ENCODE results near the gene HECTD3.
"Not testable (repeated sequence)": the region's sequence is repeated elsewhere in the genome, so short reads cannot be mapped to it uniquely, and the experiment has no call there.

The HECTD3 gene

DNA sequence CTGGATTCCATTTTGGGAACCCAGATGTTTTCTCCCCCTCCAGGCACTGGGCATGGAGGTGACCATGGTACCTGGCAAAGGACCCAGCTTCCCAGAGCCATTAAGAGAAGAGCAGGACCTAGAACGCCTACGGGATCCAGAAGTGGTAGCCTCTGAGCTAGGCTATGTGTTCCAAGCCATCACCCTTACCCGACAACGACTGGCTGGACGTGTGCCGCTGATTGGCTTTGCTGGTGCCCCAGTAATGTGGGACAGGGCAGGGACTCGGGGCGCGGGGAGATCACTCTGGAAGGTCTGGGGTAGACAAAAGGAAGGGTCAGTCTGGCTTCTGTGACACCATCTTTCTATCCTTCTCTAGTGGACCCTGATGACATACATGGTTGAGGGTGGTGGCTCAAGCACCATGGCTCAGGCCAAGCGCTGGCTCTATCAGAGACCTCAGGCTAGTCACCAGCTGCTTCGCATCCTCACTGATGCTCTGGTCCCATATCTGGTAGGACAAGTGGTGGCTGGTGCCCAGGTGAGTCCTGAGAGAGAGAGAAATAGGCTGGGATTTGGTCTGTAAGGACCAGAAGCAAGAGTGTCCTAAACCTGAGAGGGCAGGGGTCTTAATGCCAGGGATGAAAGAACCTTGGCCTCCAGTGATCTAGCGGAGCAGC lies 2.6 kb upstream of the HECTD3 start:
- no peak for DNase-seq

DNA sequence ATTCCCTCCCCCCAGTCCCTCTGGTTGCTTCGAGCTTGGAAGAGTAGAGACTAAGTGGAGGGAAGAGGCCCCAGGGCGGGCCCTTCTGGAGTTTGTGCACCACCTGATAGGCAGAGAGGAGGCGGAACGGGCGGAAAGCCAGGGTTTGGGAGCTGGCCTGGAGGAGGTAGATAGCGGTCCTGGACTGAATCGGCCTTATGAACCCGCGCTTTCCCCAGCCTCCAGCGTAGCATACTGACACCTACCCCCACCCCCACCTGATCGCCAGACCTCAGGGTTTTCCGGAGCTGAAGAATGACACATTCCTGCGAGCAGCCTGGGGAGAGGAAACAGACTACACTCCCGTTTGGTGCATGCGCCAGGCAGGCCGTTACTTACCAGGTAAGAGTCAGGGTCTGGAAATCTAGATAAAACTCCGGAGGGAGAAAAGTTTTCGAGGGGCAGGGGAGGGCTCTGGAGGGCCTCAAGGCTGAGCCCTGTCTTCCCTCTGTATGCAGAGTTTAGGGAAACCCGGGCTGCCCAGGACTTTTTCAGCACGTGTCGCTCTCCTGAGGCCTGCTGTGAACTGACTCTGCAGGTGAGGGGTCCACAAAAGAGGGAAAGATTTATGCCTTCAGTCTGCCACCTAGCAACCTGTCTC lies 1.6 kb upstream of the HECTD3 start:
- peak; percentile 74 for DNase-seq

GRCh38 chr1:45011837-45012638 lies 914 bp upstream of the HECTD3 start, which contains the start of gene UROD:
UROD (plus strand) TSS chr1:45012254; CDS start chr1:45012266, 12 bp downstream.
- peak; percentile 89 for DNase-seq

DNA sequence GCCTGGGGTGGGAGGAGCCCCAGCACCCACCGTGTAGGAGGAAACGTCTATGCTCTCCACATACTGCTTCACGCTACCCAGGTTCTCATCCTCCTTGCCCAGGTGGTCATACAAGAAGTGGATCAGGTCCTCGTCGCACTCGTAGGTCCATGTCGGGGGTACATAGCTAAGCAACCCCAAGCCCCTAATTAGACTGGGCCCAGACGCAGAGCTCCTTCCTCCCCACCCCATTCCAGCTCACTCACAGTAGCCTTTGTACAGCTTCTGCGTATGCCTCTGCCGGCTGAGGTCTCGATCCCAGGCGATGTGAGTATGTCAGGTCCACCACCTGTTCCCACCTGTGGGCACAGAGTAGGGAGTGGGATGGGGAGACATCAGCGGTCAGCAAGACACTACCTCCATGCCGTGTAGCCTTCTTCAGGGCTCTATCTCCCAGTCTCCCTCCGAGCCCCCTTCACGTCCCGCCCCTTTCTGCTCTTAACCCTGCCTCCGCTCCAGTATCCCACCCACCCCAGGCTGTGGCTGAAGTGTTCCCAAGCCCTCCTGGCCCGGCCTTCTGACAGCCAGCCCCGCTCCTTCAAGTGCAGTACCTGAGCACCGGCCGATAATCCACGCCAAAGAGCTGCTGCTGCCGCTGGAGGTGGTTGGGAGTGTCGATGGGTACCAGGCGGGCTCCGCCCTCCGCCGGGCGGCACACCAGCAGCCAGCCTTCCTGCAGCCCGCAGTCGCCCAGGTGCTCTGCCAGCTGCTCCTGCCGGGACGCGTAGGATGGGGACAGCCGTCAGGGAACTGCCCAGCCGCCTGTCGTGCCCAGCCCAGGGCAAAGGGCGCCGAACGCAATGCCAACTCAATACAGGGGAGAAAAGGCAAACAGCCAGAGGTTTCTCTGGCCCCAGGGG lies 919 bp downstream of the HECTD3 start:
- no peak for DNase-seq

DNA sequence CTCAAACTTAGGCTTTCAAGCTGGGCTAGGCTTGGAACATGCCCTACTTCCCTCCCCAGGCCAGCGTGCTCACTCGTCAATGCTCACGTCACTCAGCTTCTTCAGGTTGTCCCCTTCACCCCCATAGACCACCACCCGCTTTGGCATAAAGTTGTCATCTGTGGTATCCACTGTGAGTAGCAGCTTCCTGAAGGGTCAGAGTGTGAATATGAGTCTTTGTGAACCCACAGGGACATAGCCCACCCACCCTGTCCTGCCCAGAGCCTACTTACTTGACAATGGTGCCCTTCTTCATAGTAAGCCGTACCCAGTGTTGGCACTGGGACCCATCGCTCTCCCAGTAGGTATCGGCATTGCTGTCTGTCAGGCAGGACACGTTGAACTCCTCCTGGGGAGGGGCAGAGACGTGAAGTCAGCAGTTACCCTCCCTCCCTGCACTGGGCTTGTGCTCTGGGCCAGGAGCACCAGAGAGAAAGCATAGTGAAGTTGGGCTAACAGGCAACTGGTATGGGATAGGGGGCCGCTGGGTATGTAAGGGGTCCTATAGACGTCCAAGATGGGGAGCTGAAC lies 1.7 kb downstream of the HECTD3 start:
- no peak for DNase-seq

DNA sequence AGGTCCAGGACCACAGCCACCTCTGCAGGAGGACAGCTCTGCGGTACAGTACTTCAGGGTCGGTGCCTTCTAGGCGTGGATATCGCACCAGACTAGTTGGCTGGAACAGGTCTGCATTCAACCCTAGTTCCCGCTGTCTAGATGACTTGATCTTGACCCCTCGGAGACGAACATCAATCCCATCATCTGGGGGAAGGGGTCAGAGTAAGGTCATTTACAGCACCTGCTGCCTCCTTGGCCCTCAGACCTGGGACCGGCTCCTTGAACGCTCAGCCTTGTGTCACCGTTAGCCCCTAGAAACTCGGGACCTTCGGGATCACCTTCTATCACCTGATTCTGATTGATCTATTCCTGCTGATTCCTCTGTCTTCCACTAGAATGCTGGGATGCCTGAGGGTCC lies 2.6 kb downstream of the HECTD3 start:
- no peak for DNase-seq

DNA sequence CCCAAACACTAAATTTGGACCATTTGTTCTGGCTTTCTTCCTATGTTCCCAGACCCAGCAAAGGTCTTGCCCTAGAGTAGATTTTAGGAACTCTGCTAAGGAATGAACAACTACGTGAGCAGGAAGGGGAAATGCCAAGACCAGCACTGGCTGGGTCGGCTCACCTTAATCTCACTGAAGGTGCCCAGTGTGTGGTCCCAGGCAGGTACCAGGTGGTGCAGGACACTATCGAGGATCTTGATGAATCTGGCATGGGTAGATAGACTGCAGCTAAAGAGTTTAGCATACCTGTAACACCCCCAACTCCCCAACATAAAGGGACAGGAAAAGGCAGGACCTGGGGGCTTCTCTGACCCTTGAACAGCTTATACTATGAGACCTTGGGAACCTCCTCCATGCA lies 3.0 kb downstream of the HECTD3 start:
- no peak for DNase-seq

DNA sequence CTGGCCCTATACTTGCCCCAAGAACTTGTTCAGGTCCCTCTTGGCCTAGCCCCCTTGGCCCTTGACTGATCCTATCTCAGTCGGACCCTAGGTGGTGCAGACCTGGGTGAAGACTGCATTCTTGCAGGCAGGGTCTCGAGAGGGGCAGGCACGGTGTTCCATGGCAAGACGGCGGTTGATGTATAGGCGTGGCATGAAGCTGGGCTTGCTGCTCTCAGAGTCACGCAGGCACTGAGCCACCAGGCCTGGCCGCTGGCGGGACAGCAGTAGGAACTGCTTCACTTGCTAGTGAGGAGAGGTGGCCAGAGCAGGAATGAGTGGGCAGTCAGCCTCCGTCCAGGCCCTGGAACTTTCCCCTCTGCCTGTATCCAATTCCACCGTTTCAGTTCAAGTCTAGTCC lies 3.8 kb downstream of the HECTD3 start:
- DNase-seq: no peak

DNA sequence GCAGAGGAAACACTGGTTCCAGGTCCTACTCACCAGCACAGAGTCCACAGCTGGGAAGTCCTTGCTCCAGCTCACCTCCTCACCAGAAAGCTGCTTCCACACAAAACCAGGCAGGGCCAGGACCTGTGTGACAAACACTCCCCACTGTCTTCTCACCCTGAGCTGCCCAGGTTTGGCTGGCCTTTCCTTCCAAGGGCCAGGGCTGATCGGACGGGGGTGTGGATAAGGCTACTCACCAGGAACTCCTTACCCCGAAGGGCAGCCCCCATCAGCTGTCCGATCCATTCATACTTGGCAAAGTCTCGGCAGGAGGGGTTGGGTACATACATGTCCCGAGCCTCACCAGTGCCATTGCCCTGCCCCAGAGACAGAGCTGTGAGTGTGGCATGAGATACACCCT lies 5.4 kb downstream of the HECTD3 start:
- no peak for DNase-seq

DNA sequence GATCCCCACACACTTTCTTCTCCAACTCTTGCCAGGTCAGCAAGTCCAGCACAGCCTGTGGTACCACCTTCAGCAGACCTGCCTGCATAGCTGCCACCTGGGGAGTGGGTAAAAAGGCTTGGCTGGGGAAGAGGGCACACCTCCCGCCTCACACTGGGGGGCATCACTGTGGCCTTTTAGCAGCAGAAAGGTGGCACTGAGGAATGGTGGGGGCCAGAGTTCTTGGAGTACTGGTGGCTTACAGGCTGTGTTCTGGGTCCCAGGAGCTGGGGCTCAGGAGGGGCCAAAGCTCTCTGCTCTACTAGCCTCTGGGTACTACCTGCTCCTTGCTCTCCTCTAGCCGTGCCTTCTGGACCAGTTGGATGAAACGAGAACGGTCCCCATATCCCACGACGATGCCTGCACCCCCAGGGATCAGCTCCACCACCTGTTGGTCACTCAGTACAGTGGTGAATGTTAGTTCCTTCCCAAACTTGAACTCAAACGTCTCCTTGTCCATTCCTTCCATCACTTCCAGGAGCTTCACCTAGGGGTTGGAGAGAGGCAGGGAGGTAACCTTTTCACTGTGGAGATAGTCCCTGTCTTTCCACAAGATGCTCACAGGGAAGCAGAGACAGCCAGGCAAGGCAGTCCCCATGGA lies 6.7 kb downstream of the HECTD3 start:
- DNase-seq: no peak

DNA sequence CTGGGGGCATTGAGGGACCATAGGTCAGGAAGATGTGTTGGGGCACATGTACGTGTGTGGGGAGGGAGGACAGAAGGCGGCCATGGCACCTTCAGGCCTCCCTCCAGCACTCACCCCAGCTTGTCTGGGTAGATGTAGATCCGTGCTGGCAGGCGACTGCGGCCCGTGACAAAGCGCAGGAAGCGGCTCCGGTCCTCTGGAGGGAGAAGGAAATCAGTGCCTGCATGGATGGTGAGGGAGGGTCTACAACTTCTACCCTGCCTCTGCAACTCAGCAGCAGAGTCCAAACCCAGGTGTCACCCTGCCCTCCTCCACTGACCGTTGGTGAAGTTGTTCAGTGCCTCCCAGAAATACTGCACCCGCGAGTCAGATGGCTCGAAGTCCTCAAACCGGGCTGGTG lies 7.4 kb downstream of the HECTD3 start:
- DNase-seq: no peak

GRCh38 chr1:45002650-45003645 lies 8.2 kb downstream of the HECTD3 start:
- DNase-seq: no peak

GRCh38 chr1:45001576-45001975 lies 9.5 kb downstream of the HECTD3 start:
- not testable (repeated sequence) for DNase-seq

DNA sequence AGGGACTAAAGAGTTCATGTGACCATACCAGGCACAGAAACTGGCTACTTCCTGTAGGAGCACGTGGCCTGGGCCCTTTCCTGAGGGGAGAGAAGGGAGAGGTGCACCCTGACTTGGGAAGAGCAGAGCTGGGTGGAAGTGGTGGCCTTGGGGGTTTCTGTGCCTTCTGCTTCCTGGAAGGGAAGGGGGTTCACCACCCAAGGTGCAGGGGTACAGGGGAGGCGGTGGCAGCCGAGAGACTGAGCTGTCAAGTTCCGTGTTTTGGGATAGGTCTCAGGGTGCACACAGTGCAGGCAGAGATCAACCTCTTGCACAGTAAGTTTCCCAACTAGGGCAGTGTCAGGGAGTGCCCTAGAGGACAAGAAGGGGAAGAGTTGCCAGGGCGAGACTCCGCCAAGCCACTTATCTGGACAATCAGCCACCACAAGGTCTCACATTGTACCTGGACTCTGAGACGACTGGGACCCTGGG lies 10.1 kb downstream of the HECTD3 start:
- no peak for DNase-seq

DNA sequence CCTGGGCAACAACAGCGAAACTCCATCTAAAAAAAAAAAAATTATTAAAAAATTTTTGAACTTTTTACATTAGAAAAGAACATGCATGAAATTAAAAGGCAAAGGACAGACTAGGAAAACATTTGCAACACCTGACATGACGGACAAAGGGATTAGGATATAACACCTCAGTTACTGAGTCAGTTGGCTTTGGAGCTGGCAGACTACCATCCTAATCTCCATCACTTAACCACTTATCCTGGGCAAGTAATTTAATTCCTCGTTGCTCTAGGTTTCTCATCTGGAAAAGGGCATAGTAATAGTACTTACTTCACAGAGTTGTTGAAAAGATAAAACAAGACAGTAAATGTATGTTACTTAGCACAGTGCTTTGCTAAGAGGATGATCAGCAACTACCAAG lies 11.9 kb downstream of the HECTD3 start:
- DNase-seq: no peak

GRCh38 chr1:44995467-44996238 lies 15.5 kb downstream of the HECTD3 start:
- DNase-seq: no peak

DNA sequence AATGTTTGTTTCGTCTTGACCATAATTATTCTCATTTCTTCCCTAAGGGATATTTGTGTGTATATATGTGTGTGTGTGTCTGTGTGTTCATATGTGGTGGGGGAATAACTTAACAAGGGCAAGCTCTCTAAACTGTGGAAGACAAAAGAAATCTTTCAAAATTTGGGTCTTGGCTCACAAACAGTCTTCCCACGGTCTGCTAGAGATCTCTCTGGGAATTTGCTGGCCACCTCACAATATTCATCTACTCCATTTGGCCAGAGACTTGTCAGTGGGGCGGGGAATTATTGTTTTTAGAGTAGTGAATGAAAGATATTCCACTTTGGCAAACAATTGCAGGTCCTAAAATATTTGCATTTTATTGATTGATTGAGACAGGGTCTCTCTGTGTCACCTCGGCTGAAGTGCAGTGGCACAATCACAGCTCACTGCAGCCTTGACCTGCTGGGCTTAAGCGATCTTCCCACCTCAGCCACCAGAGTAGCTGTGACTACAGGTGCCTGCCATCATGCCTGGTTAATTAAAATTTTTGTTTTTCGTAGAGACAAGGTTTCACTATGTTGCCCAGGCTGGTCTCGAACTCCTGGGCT lies 16.7 kb downstream of the HECTD3 start:
- no peak for DNase-seq

DNA sequence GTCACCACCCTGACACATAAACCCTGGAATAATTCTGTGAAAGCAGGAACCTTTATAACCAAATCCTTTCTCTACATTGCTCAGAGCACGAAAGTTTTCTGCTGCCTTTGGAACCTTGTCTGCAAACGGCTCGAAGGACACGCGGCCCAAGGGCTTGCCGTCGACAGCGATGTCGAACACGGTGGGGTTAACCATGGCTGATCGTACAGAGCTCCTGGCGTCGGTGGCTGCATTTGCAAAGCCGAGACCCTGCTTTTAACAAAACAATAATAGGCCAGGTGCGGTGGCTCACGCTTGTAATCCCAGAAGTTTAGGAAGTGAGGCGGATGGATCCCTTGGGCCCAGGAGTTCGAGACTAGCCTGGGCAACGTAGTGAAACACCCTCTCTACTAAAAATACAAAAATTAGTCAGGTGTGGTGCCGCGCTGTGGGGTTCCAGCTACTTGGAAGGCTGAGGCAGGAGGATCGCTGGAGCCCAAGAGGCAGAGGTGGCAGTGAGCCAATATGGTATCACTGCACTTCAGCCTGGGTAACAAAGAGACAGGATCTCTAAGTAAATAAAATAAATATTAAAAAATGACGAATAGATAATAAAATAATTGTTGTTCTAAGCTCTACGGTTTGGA lies 22.5 kb downstream of the HECTD3 start:
- no peak for DNase-seq

All from right forelimb (tissue), 1 donor.